Esophagus squamous epithelium (tissue), 4 donors: ENCODE results near the gene PPIL4.

Experiments
- CTCF ChIP-seq, 6 experiments: fragments of 450-650 bp in 4 of 6; fragments of 200-600 bp in 2 of 6; sonication (generic) in 2 of 6; IDR thresholded peaks; one replicate each; pipeline ENCODE4 v1.5.1; 2016 to 2019; ENCODE audit warnings: antibody characterized with exemption in 6 of 6, mild to moderate bottlenecking in 4 of 6, moderate library complexity in 4 of 6
- POLR2A ChIP-seq, 4 donors: fragments of 450-650 bp; IDR thresholded peaks; one replicate each; pipeline ENCODE4 v1.6.1; 2017; ENCODE audit warnings: antibody characterized with exemption in 4 of 4, mild to moderate bottlenecking in 4 of 4, moderate library complexity in 3 of 4

- TF ChIP-seq CTCF (IDR thresholded peaks at IDR 0.05) (no peak), POLR2A (IDR thresholded peaks at IDR 0.05) (no peak)
These were observed 12.2 kb upstream of the PPIL4 start for GRCh38 chr6:149558029-149558428.
